NAMALWA (cell line): ENCODE data around the gene KRT76.

Source experiments
- DNase-seq: peaks from one replicate; pipeline ENCODE4 v3.0.0-alpha.2; 2015; ENCODE audit warnings: low spot score

The KRT76 gene

GRCh38 chr12:52776913-52777395 lies at the start of gene KRT76:
TSS of gene KRT76 (minus strand) at chr12:52777345. CDS start at chr12:52777291, 54 bp downstream.
- no peak for DNase-seq

DNA sequence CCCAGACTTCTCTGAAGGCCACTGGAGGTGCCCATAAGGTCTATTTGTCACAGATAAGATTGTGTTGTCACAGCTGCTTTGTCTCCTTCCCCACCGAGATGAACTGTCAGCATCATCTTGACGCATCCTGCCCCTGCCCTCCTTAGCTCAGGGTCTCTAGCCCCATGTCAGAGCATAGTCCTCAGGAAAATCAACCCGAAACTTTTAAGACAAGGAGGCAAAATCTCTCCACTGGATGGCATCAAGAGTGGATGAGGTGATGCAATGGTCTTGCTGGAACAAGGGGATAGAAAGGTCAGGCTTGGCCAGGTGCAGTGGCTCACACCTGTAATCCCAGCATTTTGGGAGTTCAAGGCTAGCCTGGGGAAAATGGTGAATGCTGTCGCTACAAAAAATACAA lies 48.8 kb upstream of the KRT76 start:
- no peak for DNase-seq

GRCh38 chr12:52824741-52825410 lies 47.7 kb upstream of the KRT76 start:
- DNase-seq, result no peak

GRCh38 chr12:52823761-52824450 lies 46.8 kb upstream of the KRT76 start:
- DNase-seq, result no peak

GRCh38 chr12:52822771-52823510 lies 45.8 kb upstream of the KRT76 start:
- no peak for DNase-seq

- DNase-seq, result no peak
These were observed 44.9 kb upstream of the KRT76 start for GRCh38 chr12:52821826-52822660.

DNA sequence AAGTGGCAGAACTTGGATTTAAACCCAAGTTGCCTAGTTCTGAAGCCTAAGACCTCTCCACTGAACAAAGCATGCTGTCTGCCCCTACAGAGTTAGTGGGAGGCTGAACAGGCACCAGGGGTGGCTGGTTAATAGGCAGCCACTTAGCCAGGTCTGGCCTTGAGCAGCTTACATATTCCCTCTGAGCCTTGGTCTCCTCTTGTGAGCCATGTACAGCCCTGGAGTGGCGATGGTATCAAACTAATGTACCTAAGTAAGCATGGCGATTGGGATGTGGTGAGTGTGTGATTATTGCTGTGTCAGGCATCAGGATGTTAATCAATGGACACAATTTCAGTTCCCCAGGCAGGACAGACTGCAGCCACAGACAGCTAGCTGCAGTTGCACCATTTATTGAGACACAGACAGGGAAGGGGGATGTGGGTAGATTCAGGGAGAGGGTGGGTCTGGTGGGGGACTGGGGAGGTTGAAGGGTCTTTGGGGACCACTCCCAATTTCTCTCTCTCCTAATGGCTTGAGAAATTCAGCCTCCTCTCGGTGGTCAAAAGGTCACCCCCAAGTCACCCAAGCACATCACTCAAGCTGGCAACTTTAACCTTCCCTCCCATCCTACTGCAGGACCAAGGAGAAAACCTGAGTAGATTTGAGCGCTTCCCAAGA lies 44.1 kb upstream of the KRT76 start:
- DNase-seq, result no peak

DNA sequence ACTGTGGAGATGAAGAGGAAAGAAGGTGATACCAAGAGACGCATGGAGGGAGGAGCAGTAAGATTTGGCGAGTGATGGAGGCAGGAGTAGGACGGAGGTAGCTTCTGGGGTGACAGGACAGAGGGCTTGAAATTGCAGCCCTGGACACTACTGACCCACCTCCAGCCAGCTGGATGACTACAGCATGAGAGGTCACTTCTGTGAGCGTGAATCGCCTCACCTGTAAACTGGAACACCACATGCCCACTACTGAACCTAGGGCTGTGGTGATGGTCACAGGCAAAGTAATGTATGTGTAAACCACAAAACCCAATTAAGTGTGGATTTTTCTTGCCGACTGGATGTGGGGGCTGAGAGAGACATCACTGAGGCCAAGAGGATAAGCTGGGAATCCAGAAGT lies 43.4 kb upstream of the KRT76 start:
- DNase-seq, result no peak

- DNase-seq, result no peak
These were observed 42.8 kb upstream of the KRT76 start for GRCh38 chr12:52819731-52820510.

DNA sequence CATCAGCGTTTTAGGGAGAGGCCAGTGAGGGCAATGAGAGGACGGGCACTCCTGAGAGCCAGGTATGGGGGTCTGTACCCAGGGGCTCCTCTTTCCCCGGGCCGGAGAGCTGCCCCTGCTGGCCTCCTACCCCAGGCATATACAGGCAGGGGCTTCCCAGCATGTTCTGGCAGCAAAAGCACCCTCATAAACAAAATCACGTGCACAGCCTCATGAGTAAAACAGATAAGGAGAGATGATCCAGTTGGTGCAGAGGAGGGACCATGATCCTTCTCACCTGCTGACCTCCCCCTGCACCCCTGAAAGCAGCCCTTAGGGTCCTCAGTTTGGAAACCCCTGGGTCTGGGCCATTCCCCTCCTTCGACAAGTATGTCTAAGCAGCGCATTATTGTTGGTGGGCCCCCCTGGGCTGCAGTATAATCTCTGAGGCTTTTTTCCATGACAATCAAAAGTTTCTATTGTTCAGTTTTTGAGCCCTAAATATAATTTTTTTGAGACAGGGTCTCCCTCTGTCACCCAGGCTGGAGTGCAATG lies 41.8 kb upstream of the KRT76 start:
- no peak for DNase-seq

DNA sequence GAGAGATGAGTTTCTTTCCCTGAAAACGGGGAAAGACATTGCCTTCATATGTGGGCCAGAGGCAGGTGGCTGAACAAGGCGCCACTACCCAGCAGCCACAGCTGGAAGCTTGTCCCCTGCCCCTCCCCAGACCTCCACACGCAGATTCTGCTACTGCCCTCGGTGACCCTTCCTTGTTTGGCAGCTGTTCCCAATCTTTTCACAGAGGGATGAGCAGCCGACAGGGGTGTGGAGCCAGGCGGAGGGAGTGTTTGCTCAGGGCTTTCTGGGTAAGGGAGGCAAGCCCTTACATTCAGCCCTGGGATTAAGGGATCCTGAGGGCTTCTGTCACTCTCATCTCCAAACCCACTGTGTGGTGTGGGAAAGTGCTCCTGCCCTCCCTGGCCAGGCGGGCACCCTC lies 41.2 kb upstream of the KRT76 start:
- no peak for DNase-seq

DNA sequence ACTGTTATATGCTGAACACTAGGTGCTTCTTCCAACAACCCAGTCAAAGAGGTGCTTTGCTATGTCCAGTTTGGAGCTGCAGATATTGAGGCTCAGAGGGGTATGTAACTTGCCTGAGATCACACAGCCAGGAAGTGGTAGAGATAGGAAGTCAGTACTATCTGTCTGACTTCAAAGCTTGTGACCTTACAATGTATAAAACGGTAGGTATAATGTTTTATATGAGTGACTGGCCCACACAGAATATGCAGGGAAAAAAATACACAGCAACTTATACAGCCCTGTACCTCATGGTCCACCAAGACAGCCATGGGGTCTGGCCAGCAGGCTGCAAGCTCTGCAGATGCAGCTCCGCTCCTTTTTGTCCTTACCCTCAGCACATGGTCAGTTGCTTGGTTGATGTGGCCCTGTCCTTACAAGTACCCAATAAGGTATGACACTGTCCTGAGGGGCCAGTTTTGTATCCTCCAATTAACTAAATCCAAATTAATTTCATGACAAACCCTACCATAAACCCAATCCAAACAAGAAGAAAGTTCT lies 40.6 kb upstream of the KRT76 start:
- no peak for DNase-seq

- DNase-seq, result no peak
These were observed 40.0 kb upstream of the KRT76 start for GRCh38 chr12:52817003-52817698.

DNA sequence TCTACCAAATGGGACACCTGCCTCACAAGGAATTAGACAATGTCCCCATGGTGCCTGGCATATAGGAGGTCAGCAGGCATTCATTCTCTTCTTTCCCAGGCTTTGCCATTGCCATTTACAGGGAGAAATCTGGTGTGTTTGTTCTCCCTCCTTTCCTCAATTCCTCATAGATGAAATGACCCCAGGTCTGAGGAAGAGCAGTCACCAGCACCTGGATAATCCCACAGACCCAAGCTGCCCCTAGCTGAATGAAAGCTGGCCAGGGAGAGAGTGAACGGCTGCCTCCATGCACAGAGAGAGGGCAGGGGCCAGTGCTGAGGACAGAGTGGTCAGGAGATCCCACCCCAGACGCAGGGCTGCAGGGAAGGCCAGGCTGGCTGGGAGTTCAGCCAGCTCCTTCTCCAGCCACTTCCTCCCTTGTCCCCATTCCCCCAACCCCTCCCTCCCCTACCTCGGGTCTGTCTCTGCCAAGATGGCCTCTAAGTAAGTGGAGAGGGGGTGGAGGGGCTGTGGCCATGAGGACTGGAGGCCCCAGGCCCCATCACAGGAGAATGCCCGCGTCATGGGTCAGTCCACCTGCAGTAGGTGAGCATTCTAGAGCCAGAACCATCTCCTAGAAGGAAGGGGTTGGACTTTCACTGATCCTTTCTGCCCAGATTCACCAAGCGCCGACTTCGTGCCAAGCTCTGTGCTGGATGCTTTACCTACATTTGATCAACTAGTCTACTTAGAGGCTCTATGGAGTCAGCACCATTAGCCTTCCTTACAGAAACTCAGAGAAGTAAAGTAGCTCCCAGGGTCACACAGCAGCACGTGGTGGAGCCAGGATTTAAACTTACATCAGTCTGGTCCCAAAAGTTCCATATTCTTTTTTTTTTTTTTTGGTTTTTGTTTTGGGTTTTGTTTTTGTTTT lies 38.8 kb upstream of the KRT76 start:
- no peak for DNase-seq

DNA sequence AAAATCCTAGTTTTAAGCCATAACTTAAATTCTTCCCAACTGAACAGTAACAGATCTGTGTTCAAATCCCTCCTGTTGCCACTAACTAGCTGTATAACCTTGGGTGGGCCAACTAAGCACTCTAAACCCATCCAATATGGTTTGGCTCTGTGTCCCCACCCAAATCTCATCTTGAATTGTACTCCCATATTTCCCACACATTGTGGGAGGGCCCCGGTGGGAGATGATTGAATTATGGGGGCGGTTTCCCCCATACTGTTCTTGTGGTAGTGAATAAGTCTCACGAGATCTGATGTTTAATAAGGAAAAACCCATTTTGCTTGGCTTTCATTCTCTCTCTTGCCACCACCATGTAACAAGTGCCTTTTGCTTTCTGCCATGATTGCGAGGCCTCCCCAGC lies 38.0 kb upstream of the KRT76 start:
- DNase-seq, result no peak

DNA sequence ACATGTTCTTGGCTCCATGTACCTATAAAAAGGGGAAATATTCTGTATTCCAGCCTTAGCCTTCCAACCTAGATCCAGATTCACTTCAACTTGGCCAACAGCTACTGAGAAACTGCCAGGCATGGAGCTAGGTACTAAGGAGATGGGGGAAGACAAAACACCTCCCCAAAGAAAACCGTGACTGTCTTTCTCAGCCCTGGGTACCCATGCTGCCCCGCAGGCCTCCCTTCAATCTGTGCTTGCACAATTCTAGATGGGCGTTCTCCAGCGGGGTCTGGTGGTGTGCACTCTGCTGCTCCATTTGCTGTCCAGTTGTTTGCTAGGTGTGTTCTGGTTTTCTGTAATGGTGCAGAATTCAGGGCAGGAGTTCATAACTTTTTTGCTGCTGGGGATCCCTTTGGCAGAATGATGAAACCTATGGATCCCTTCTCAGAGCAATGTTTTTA lies 37.6 kb upstream of the KRT76 start:
- DNase-seq, result no peak

DNA sequence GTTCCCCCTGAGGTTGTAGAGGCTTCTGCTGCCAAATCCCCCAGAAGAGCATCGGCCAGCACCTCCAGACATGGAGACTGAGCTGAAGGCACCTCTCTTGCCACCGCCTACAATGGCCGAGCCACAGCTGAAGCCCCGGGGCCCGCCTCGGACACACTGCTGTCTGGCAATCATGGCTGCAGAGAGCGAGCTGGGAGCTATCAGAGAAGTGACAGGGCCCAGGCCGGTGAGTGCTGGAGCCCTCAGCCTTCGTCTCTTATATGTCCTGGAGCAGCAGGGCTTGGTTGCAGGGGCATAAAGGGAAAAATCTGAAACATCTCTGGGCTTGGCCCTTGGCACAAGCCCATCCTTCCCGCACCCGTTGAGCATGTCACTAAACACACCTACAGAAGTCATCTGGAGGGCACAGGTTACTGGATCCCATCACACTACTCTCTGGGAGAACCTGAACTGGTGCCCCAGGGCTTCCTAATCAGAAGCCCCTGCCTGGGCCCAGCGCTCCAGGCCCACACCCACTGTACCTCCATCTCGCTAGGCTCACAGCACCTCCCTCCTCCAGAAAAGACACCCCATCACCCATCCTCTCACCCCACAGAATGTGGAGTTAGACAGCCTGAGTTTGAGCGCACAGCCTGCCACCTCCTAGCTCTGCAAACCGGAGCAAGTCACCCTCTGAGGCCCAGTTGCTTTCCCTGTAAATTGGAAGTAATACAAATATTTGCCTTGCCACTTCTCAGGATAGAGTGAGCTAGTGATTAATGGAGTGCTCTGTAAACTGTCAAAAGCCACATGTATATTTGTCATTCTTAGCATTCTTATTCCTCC lies 37.0 kb upstream of the KRT76 start, which contains the start of gene KRT4:
TSS of gene KRT4 (minus strand) at position 232 of the 825 bp plus-strand sequence. CDS start at position 174, 58 bp downstream.
- DNase-seq, result no peak
